Aortic smooth muscle cell (primary cell): ENCODE data around the gene SULT1C2. TPM values are rescaled to one million over a fixed set of nuclear protein-coding genes. Genes with fewer than 3 reads are reported as not detected.

Source experiments
- total RNA-seq: library from RNA; depleted of rRNA; stranded (reverse); fragments of >200 nt; gene quantifications from 2 replicates; pipeline ENCODE4 v1.2.3, GENCODE V29; 2014

The SULT1C2 gene
- total RNA-seq: not detected in 2 replicates

DNA sequence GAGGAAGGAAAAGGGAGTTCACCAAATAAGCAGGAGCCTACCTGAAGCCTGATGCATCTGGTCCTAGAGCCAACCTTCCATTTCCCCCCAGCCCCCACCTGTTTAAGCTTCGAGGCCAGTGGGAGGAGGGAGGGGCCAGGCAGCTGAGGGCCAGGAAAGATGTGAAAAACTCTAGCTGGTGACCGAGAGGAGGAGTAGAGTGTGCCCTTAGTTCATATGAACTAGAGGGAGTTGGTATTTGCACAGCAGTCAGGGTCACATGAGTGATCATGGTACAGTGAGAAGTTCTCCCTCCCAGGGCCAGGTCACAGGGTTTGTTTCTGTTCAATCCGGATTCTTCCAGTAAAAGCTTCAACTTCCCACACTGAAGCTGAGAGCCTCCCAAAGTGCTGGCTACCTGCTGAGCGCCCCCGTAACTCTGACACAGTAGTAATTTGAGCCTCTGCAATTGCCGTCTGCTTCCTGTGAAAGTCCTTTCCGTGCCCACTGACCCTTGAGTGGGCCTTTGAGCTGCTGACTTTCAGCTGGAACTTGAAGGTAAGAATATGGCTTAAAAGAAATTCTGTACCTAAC is at the start of gene SULT1C2:
SULT1C2 (plus strand) TSS at position 362 of the 573 bp plus-strand sequence. CDS start 4,773 bp downstream, outside the sequence.

DNA sequence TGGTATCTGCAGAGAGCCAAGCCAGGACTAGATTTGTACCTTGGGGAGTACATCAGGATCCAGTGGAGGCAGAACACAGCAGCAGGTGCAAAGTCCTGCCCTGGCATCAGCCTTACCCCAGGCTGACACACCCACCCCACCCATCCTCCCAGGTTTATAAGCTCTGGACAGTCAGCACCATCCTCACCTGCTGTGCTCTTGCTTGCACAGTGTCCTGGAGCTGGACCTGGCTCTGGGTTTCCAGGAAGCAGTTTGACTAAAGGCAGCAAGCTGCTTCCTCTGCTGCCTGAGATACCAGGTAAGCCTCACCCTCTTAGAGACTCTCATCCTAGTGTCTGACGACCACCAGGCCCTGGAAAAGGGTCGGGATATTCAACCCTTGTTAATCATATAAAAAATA is 48.9 kb upstream of the SULT1C2 start, which contains the start of gene SULT1C3:
SULT1C3 (plus strand) TSS at position 183 of the 400 bp plus-strand sequence. CDS start 7,227 bp downstream, outside the sequence.

Other genes starting within 250 kb of the SULT1C2 start
- not detected in 2 replicates for gene SULT1C3, start 48.9 kb upstream of the SULT1C2 start, total RNA-seq
- 0.13 and 0.19 TPM in 2 replicates for gene SULT1C4, start 89.1 kb downstream of the SULT1C2 start, total RNA-seq
- gene GCC2, start 160.3 kb downstream of the SULT1C2 start, total RNA-seq: 15.2 and 21.4 TPM in 2 replicates
- gene LIMS1, start 245.6 kb downstream of the SULT1C2 start, total RNA-seq: 67.8 and 73.7 TPM in 2 replicates